Measurements from ENCODE around the gene AMFR.

DNA sequence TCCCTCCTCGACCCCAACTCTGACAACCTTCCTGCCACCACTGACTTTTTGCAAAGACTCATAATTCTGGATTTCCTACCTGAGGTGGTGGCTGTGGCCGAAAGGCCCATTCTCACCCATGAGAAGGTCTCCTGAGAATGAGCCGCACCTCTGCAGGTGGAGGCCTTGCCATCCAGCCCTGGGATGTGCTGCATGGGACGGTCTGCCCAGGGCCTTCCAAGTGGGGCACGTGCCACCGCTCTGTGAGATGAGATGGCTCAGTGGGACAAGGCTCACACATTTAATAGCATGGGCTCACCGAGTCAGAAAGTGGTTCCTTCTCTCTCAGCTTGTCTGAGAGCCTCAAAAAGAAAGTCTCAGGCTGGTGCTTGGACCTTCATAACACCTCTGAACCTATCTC is 112.8 kb downstream of the AMFR start:
- TF ChIP-seq TAF1 (conservative IDR thresholded peaks at IDR 0.05) (no peak), JUND (IDR thresholded peaks at IDR 0.05) (no peak), RAD21 (IDR thresholded peaks at IDR 0.05) (no peak), GABPA (IDR thresholded peaks at IDR 0.05 in 1 of 2, conservative IDR thresholded peaks at IDR 0.05 in 1 of 2) (no peak), YY1 (IDR thresholded peaks at IDR 0.05) (no peak), RXRA (IDR thresholded peaks at IDR 0.05) (no peak), FOXA2 (IDR thresholded peaks at IDR 0.05) (no peak), SP1 (IDR thresholded peaks at IDR 0.05) (no peak)
- TF ChIP-seq, protein P1, sequence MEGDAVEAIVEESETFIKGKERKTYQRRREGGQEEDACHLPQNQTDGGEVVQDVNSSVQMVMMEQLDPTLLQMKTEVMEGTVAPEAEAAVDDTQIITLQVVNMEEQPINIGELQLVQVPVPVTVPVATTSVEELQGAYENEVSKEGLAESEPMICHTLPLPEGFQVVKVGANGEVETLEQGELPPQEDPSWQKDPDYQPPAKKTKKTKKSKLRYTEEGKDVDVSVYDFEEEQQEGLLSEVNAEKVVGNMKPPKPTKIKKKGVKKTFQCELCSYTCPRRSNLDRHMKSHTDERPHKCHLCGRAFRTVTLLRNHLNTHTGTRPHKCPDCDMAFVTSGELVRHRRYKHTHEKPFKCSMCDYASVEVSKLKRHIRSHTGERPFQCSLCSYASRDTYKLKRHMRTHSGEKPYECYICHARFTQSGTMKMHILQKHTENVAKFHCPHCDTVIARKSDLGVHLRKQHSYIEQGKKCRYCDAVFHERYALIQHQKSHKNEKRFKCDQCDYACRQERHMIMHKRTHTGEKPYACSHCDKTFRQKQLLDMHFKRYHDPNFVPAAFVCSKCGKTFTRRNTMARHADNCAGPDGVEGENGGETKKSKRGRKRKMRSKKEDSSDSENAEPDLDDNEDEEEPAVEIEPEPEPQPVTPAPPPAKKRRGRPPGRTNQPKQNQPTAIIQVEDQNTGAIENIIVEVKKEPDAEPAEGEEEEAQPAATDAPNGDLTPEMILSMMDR (IDR thresholded peaks at IDR 0.05; ENCODE audit: low read depth, low read length, missing input control) = no peak
- TF ChIP-seq, protein P2, sequence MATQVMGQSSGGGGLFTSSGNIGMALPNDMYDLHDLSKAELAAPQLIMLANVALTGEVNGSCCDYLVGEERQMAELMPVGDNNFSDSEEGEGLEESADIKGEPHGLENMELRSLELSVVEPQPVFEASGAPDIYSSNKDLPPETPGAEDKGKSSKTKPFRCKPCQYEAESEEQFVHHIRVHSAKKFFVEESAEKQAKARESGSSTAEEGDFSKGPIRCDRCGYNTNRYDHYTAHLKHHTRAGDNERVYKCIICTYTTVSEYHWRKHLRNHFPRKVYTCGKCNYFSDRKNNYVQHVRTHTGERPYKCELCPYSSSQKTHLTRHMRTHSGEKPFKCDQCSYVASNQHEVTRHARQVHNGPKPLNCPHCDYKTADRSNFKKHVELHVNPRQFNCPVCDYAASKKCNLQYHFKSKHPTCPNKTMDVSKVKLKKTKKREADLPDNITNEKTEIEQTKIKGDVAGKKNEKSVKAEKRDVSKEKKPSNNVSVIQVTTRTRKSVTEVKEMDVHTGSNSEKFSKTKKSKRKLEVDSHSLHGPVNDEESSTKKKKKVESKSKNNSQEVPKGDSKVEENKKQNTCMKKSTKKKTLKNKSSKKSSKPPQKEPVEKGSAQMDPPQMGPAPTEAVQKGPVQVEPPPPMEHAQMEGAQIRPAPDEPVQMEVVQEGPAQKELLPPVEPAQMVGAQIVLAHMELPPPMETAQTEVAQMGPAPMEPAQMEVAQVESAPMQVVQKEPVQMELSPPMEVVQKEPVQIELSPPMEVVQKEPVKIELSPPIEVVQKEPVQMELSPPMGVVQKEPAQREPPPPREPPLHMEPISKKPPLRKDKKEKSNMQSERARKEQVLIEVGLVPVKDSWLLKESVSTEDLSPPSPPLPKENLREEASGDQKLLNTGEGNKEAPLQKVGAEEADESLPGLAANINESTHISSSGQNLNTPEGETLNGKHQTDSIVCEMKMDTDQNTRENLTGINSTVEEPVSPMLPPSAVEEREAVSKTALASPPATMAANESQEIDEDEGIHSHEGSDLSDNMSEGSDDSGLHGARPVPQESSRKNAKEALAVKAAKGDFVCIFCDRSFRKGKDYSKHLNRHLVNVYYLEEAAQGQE (IDR thresholded peaks at IDR 0.05) = no peak
- TF ChIP-seq, protein P3, sequence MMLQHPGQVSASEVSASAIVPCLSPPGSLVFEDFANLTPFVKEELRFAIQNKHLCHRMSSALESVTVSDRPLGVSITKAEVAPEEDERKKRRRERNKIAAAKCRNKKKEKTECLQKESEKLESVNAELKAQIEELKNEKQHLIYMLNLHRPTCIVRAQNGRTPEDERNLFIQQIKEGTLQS (IDR thresholded peaks at IDR 0.05) = no peak
- TF ChIP-seq, protein P4, sequence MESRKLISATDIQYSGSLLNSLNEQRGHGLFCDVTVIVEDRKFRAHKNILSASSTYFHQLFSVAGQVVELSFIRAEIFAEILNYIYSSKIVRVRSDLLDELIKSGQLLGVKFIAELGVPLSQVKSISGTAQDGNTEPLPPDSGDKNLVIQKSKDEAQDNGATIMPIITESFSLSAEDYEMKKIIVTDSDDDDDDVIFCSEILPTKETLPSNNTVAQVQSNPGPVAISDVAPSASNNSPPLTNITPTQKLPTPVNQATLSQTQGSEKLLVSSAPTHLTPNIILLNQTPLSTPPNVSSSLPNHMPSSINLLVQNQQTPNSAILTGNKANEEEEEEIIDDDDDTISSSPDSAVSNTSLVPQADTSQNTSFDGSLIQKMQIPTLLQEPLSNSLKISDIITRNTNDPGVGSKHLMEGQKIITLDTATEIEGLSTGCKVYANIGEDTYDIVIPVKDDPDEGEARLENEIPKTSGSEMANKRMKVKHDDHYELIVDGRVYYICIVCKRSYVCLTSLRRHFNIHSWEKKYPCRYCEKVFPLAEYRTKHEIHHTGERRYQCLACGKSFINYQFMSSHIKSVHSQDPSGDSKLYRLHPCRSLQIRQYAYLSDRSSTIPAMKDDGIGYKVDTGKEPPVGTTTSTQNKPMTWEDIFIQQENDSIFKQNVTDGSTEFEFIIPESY (IDR thresholded peaks at IDR 0.05) = no peak
- TF ChIP-seq, protein P5, sequence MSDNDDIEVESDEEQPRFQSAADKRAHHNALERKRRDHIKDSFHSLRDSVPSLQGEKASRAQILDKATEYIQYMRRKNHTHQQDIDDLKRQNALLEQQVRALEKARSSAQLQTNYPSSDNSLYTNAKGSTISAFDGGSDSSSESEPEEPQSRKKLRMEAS (IDR thresholded peaks at IDR 0.05) = no peak

All from liver (tissue), 3 donors.